Measurements from ENCODE around the gene BTD.
"Not testable (repeated sequence)": the region's sequence is repeated elsewhere in the genome, so short reads cannot be mapped to it uniquely, and the experiment has no call there.

DNA sequence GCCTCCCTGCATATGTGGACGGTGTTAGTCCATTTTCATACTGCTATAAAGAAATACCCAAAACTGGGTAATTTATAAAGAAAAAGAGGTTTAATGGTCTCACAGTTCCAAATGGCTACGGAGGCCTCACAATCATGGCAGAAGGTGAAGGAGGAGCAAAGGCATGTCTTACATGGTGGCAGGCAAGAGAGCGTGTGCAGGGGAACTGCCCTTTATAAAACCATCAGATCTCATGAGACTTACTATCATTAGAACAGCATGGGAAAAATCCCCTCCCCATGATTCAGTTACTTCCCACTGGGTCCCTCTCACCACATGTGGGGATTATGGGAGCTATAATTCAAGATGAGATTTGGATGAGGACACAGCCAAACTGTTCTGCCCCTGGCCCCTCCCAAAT, 1.3 kb downstream of the BTD start:
- not testable (repeated sequence) for TF ChIP-seq POLR2A, POLR2AphosphoS5, EP300 (IDR thresholded peaks at IDR 0.05)
- TF ChIP-seq, protein P1, sequence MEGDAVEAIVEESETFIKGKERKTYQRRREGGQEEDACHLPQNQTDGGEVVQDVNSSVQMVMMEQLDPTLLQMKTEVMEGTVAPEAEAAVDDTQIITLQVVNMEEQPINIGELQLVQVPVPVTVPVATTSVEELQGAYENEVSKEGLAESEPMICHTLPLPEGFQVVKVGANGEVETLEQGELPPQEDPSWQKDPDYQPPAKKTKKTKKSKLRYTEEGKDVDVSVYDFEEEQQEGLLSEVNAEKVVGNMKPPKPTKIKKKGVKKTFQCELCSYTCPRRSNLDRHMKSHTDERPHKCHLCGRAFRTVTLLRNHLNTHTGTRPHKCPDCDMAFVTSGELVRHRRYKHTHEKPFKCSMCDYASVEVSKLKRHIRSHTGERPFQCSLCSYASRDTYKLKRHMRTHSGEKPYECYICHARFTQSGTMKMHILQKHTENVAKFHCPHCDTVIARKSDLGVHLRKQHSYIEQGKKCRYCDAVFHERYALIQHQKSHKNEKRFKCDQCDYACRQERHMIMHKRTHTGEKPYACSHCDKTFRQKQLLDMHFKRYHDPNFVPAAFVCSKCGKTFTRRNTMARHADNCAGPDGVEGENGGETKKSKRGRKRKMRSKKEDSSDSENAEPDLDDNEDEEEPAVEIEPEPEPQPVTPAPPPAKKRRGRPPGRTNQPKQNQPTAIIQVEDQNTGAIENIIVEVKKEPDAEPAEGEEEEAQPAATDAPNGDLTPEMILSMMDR (IDR thresholded peaks at IDR 0.05): not testable (repeated sequence)
